Amniotic stem cell (primary cell): Measurements from ENCODE around the gene MEIOSIN.
"Not testable (repeated sequence)": the region's sequence is repeated elsewhere in the genome, so short reads cannot be mapped to it uniquely, and the experiment has no call there.

Experiments used
- DNase-seq: peaks from one replicate; lab custom pipeline; 2025; lab: John Stamatoyannopoulos, UW

MEIOSIN gene

DNA sequence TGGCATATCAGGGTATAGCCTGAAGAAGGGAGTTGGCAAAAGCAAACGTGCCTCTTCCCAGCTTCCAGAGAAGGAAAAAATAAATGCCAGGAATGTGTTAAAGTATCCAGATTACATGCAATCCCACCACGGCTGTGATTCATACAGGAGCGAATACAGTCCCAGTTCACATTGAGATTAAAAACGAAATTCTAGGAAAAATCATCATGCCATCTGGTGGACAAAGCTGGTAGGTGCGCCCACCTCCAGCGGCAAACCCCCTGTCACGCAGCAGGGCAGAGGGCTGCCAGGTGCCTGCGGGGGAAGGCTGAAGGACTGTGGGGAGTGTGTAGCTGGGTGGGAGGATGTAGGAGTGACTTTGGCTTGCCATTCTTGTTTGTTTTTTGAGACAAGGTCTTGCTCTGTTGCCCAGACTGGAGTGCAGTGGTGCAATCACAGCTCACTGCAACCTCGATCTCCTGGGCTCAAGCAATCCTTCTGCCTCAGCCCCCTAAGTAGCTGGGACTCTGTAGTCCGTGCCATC, 65.8 kb downstream of the MEIOSIN start:
- DNase-seq: peak; percentile 70

DNA sequence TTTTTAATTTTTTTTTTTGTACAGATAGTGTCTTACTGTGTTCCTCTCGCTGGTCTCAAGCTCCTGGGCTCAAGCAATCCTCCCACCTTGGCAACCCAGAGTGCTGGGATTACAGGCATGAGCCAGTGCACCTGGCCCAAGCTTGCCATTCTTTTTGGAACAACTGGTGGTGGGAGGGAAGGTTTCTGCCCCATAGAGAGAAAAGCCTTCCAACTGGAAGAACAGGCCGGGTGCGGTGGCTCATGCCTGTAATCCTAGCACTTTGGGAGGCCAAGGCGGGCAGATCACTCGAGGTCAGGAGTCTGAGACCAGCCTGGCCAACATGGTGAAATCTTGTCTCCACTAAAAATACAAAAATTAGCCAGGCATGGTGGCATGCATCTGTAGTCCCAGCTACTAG, 66.3 kb downstream of the MEIOSIN start:
- DNase-seq: not testable (repeated sequence)

DNA sequence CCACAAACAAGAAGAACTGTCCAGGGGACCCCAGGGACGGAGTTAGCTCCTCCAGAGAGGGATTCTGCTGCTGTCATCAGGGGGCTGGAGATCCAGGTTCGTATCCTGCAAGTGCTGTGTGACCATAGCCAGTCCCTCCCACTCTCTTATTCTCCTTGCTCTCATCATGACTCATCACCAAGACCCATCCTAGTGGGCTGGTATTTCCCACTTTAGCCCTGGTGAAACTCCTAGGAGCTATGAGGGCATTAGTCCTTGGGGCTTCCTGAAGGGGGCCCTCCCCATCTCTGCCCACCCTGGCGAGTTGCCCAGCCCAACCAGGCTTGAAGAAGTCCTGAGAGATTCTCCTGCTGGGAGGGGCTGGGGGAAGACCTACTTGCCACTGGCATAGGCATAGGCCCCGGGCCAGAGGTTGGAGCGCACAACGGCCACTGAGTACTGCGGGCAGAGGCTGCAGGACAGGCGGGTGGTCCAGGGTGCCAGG, 66.9 kb downstream of the MEIOSIN start:
- DNase-seq: no peak

DNA sequence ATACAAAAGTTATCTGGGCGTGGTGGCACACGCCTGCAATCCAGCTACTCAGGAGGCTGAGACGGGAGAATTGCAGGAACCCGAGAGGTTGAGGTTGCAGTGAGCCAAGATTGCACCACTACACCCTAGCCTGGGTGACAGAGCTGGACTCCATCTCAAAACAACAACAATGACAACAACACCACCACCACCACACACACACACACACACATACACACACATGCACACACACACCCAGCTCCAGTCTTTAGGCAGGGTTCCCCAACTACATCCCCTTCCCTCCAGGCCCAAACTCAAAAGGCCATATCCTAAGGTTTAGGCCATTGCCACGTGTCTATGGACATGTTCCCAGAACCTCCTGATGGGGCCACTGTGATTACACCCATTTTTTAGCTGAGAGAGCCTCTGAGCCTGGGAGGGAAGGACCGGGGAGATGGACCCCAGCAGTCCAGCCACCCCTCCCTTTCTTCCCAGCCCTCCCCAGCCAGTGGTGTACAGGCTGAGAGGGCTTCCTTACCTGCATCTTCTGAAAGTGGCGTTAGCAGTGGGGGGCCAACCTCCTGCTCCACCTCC, 68.5 kb downstream of the MEIOSIN start:
- no peak for DNase-seq

DNA sequence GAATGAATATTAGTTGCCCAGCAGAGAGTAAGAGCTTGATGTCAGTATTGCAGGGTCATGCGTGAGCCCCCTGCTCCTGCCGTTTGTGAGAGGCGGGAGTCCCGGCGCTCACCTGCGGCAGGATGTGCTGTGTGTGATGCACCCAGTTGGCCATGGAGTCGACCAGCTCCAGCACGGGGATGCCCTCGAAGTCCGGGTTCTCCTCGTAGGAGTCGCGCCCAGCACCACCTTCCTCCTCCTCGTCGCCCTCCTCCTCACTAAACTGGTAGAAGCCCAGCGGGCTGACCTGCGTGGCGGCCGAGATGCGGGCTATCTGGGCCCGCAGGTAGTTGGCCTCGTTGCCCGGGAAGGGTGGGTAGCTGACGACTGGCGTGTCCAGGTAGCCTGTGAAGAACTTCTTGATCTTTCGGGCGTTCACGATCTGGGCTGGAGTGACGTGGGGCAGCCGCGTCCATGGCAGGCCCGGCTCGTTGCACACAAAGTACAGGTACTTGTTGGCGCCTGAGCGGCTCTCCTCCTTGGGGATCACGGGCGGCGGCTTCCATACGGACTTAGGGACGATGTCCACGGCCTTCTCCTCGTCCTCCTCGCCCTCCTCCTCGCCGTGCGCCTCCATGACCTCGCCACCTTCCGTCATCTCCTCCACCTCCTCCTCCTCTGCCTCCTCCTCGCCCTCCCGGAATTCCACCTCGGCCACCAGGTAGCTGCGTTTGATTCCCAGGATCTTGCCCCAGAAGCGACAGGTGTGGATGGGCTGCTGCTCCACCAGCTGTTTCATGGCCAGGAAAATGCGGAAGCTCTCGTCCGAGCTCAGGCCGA, 71.1 kb downstream of the MEIOSIN start:
- no peak for DNase-seq

DNA sequence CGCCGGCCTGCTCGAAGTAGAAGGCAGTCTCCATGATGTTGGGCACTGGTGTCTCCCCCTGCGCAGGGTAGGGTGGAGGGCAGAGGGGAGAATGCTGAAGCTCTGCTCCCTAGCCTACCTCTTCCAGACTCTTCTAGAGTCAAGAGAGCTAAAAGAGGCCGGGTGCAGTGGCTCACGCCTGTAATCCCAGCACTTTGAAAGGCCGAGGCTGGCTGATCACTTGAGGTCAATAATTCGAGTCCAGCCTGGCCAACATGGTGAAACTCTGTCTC, 71.7 kb downstream of the MEIOSIN start:
- DNase-seq: no peak

DNA sequence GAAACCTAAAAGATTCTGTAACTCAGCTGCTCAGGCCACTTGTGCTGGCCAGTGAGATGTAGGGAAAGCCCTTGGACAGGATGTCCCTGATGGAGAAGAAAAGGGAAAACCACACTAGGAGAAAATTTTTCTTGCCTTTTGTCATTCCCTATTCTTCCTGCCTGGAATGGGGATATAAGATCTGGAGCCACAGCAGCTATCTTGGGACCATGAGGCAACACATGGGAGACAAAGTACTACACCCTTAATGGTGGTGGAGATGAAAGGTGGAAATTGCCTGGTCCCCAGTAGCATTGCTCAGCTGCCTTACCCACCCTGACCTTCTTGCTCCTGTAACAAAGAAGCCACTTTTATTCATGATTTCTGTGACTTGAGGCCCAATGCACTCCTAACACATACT, 72.5 kb downstream of the MEIOSIN start:
- no peak for DNase-seq

DNA sequence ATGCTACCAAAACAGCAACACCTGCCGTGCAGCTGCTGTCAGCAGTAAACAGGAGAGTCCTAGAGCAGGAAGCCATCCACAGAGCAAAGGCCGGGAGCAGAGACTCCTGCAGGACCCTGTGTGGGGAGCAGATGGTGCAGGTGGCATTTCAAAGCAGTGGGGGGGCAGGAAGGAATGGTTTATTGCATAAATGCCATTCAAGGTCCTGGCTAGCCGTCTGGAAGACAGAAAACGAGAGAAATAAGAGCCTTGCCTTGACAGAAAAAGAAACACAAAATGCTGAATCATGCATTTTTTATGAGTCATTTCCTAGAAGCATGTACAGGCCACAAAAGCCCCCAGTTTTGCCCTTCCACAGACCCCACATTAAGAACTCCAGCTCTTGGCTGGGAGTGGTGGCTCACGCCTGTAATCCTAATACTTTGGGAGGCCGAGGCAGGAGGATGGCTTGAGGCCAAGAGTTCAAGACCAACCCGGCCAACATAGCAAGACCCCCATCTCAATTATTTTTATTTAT, 76.5 kb downstream of the MEIOSIN start:
- DNase-seq: no peak

DNA sequence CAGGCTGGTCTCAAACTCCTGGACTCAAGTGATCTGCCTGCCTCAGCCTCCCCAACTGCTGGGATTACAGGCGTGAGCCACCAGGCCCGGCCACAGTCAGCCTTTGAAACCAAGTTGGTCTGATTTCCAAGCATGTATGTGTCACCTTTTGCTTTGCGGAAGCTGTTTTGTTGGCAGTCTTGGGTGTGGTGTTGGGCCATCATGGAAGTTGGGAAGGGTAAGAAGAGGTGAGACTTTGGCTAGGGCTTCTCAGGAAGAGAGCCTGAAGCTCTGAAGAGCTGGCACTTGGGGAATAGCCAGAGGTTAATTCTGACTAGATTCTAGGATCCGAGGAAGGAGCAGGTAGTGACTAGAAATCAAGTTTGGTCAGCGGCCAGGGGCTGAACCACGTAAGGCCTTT, 79.1 kb downstream of the MEIOSIN start:
- no peak for DNase-seq
